SKM-1 treated with dmso at 0.1 percent for 144 hours (cell line): Measurements from ENCODE around the gene TRIM2.

ENCODE experiments used
- DNase-seq: peaks from one replicate; lab custom pipeline; 2025; ENCODE audit not compliant: unreplicated experiment; lab: John Stamatoyannopoulos, UW

Gene TRIM2

DNA sequence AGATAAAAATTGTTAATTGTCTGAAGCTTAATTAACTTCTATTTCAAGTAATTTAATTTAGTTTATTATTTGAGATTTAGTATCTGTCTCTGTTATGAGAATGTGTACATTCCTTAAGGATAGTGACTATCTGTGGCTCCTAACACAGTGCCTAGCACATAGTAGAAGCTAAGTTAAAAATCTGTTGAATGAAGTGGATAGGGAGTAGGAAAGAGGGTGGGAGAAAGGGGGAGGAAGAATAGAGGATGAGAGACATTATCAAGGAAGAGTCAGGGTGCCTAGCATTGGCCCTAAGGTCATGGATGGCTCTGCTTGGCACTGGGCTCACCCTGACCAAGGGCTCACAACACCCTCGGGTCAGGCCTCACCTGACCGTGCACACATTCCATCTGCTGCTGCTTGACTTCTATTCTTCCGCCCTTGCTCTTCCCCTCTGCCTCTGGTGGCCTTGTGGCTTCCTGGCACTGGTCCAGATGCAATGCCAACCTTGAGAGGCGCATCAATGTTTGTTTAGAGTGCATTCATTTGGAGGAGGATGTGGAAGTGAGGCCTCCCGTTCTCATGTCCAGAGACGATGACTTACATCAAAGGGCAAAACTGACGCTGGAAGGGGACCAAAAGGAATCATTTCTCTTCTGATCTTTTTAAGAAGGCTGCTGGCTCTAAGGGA is 42.3 kb downstream of the TRIM2 start:
- DNase-seq, result no peak

GRCh38 chr4:153247116-153247490 is 42.9 kb downstream of the TRIM2 start:
- DNase-seq, result no peak

GRCh38 chr4:153248641-153249198 is 44.5 kb downstream of the TRIM2 start:
- no peak for DNase-seq

- peak; percentile 50 for DNase-seq
Observed at GRCh38 chr4:153249199-153250041, 45.2 kb downstream of the TRIM2 start.

GRCh38 chr4:153252122-153252521 is 47.9 kb downstream of the TRIM2 start:
- DNase-seq, result no peak

- DNase-seq, result no peak
Observed at GRCh38 chr4:153255233-153255632, 51.0 kb downstream of the TRIM2 start.

DNA sequence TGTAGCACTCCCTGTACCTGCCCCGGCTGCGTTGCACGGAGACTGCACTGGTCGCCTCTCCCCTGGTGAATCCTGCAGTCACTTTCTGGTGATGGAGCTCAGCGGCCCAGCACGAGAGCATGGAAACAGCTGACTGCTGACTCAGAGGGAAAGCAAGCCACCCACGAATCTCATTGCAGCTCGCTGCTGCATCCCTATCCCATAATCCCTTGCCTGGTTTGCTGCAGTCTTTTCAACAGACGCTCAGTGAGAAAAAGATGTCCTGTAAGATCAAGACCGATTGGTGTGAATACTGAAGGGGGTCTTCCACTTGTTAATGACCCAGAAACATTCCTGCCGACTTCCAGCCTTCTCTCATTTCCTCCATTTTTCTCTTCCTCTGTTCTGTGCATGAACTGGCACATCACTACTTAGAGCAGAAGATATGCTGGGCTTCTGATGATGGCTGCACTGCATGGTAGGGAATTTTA is 52.9 kb downstream of the TRIM2 start:
- DNase-seq, result no peak

GRCh38 chr4:153257991-153258390 is 53.7 kb downstream of the TRIM2 start:
- DNase-seq, result no peak

DNA sequence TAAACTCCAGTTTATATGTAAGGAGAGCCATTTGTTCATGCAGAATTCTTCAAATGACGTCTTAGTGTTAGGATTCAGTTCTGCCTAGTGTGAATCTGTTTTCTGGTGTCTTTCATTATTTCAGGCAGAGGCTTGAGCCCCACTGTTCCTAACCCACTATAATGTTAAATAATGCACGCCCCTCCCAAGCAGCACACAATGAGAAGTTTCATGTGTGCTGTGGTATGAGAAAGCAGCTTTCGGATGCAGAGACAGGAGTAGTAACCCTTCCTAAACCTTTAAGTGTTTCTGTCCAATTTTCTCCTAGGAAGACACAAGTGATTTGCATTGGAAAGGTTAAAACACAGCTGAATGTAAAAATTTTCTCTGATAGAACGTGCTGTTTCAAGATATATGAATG is 54.5 kb downstream of the TRIM2 start:
- DNase-seq, result no peak

DNA sequence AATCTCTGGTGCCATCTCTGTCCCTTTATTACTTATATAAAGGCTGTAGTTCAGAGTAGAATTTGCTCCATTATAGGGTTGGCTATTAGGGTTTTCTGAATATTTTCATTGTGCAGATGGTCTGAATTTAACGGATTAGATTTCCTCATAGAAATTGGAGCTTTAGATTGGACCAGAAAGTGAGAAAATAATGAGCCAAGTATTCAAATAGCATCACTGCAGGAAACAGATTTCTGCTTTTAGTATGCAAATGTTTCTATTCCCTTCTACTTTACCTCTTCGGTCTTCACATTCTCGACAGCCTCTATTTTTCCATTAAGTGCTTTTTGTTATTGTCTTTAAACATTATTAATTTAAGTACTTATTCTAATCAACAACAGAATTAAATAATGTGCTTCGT is 55.4 kb downstream of the TRIM2 start:
- DNase-seq, result no peak

DNA sequence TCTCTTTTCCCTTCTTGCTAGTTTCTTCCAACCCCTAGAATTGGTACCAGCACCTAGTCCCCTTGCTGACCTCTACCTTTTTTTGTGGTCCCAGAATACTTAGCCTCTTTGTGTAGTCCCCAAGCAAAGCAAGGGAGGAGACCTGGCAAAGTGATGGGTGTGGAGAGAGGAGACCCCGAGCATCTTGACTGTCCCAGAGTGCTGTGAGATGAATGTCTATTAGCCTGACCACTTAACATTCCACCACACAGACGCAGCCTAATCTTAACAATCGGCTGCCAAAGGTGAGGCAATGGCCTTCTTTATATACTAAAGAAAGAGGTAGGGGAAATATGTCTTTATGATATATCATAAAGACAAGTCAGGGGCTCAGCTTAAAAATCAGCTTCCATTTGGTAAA is 55.9 kb downstream of the TRIM2 start:
- no peak for DNase-seq

DNA sequence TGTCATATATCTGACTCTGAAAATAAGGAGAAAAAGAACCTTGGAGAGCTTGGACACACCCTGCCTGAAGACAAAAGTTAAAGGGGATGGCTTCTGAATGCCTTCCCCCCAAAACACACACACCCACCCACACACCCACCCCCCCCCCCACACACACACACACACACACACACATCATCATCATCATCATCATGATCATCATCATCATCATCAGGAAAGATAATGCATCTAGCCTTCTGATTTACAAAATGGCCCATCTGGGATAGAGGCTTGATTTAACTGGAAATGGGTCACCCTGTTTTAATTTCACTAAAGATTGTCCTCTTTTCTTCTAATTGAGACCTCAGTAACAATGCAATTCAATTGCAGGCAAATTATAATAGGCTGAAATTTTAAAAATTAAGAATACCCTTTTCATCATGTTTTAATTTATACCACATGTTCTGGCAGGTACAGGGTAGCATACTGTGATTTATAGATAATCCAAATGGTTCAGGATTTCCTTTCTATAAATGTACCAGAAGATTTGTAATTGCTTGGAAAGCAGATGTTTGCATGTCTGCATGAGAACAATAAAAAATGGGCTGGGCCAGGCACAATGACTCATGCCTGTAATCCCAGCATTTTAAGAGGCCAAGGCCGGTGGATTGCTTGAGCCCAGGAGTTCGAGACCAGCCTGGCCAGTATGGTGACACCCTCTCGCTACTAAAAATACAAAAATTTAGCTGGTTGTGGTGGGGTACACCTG is 56.5 kb downstream of the TRIM2 start:
- no peak for DNase-seq

DNA sequence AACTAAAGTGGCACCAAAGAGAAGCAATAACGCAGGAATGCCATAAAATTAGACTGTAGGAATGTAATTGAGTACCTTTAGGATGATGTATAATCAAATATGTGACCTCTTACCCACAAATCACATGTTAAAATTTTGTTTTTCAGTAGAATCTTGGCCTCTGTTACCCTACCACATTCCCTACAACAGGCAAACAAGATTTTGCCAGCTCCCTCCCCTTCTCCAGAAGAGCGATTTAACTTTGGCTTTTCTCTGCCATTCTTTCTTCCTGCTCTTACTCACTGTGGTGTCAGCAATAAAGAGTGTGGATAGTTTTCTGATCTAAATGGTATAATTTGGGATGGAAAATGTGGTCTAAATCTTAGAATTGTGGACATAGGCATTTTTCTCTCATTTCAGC is 57.2 kb downstream of the TRIM2 start:
- DNase-seq, result no peak

DNA sequence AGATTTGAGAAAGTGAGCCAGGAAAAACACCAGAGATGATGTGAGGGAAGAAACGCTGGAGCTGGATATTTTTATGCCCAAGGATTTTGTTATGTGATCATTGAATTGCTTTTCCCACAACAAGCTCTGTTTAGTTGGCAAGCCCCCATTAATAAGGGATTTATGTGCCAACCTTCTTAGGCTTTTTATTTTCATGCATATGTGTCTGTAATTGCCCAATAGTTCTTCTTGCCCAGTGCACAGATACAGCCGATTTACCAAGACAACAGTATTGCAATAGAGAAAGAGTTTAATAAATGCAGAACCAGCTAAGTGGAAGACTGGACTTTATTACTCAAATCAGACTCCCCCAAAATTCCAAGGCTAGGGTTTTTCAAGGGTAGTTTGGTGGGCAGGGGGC is 57.7 kb downstream of the TRIM2 start:
- no peak for DNase-seq

DNA sequence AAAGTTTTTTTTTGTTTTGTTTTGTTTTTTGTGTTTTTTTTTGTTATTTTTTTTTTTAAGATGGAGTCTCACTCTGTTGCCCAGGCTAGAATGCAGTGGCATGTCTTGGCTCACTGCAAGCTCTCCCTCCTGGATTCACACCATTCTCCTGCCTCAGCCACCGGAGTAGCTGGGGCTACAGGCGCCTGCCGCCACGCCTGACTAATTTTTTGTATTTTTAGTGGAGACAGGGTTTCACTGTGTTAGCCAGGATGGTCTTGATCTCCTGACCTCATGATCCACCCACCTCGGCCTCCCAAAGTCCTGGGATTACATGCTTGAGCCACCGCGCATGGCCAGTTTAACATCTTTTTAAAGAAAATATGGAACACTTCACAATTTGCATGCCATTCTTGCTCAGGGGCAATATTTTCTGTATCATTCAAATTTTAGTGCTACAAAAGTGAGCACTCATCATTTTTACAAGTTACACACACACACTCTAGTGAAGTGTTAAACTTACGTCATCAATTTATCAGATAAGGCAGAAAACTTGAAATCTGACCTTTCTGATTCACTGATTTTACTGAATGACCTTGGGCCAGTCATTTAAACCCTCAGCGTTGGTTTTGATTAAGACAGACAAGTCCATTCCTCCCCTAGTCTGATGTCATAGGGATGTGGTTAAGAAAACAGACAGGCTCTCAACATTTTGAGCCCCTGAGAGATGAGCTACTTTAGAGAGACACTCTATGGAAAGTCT is 61.2 kb downstream of the TRIM2 start:
- DNase-seq, result no peak

- DNase-seq, result no peak
Observed at GRCh38 chr4:153266988-153267387, 62.7 kb downstream of the TRIM2 start.

DNA sequence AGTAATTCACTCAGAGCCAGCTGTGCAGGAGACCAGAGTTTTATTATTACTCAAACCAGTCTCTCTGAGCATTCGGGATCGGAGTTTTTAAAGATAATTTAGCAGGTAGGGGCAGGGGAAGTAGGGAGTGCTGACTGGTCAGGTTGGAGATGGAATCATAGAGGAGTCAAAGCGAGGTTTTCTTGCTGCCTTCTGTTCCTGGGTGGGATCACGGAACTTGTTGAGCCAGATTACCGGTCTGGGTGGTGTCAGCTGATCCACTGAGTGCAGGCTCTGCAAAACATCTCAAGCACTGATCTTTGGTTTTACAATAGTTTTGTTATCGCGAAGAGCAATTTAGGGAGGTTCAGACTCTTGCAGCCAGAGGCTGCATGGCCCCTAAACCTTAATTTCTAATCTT is 63.6 kb downstream of the TRIM2 start:
- no peak for DNase-seq

- no peak for DNase-seq
Observed at GRCh38 chr4:153268295-153268694, 64.1 kb downstream of the TRIM2 start.

DNA sequence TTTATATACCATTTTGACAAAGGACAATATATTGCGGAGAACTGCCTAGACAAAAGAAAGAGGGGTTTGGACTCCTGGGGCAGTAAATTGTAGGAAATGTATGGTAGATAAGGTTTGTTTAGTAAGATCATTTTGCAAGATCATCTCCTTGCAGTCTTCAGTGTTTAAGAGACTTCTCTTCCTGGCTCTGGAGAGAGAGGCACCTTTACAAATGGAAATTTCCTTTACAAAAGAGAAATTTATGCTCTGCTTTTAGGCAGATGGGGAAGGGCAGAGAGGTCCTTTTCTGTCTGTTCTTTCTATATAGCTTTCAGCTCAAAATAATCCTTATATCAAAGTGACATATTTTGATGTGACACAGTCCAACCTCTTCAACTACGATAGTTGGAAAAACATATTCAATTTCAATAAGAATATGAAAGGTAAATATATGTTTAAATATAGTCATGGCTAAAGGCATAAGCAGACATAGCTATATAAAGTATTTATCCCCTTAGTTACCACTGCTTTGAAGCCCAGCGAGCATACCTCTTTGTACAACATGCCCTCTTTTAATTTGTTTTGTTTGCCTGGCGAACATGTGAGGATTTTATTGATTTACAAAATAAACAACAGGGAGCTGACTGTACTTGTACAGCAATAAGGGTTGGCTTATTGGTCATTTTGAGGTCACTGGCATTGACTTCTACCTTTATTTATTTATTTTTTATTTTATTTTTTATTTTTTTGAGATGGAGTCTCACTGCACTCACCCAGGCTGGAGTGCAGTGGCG is 65.2 kb downstream of the TRIM2 start:
- no peak for DNase-seq

- DNase-seq, result no peak
Observed at GRCh38 chr4:153270361-153270760, 66.1 kb downstream of the TRIM2 start.
